ENCODE results near the gene LMAN1L. TPM values are rescaled to one million over a fixed set of nuclear protein-coding genes. Genes with fewer than 3 reads are reported as not detected.

The LMAN1L gene
- total and polyA plus RNA-seq, 2 of the 4 experiments (the other 2 are of a cell fraction), result not detected

GRCh38 chr15:74873036-74873755 is 60.6 kb downstream of the LMAN1L start, which contains the start of gene SCAMP2:
Gene SCAMP2 (minus strand): TSS chr15:74873365. CDS start chr15:74873255, 110 bp downstream.
- H4K20me1 ChIP-seq (ENCODE audit: insufficient read depth, low read length), result peaks cover 39% of the 10 kb centered on the region
- peak within 1 kb of the TSS; percentile 92 for H2AK5ac ChIP-seq (ENCODE audit: low read depth, low read length)
- dilution Hi-C loops (cut with HindIII; ENCODE audit: low sequenced_read_pairs, unreplicated experiment), result no loop called here
- H4K8ac ChIP-seq (ENCODE audit: low read depth in 2 of 2, low read length in 2 of 2), result peak within 1 kb of the TSS; percentile 95 to 98
- H3K4me3 ChIP-seq (ENCODE audit: insufficient read depth, low read depth, low read length), result peak within 1 kb of the TSS; percentile 80
- peak within 1 kb of the TSS; percentile 96 for H3K4ac ChIP-seq (ENCODE audit: low read depth, low read length)
- H3K23ac ChIP-seq (ENCODE audit: low read depth, low read length), result peak within 1 kb of the TSS; percentile 90; the same call in 1 of the 2 replicates
- no peaks in the 10 kb centered on the region for H3K27me3 ChIP-seq (ENCODE audit: control insufficient read depth, insufficient read depth, low read length)
- no TSS peak for BruUV-seq (replicated peaks)
- peak within 1 kb of the TSS; percentile 92 for H4K5ac ChIP-seq (ENCODE audit: low read depth, low read length)
- peak within 1 kb of the TSS; percentile 77 for H2BK120ac ChIP-seq (ENCODE audit: low read depth, low read length)
- peak; percentile 99 for ATAC-seq (ENCODE audit: low read depth)
- peak; percentile 94 for DNase-seq
- H2AFZ ChIP-seq (replicated peaks; ENCODE audit: low read length, poor library complexity), result peak within 1 kb of the TSS; percentile 98
- H2AK9ac ChIP-seq (replicated peaks; ENCODE audit: low read depth, low read length, poor library complexity), result peak within 1 kb of the TSS; percentile 98
- POLR2A ChIA-PET (ENCODE audit: unreplicated experiment), result interaction anchor here (1.0 kb wide), 1 partner anchor 65 kb away, joined by 4 read pairs; no protein-coding TSS in a partner anchor
- H3K9ac ChIP-seq (ENCODE audit: low read depth, low read length), result peak within 1 kb of the TSS; percentile 81
- peak within 1 kb of the TSS; percentile 68; the same call in 1 of the 3 replicates for H2BK15ac ChIP-seq (ENCODE audit: low read depth, low read length)
- peak within 1 kb of the TSS; percentile 86 for H3K4me2 ChIP-seq (ENCODE audit: low read depth, low read length)
- peak within 1 kb of the TSS; percentile 67 for H3K56ac ChIP-seq (ENCODE audit: extremely low read depth, insufficient read depth, low read length)
- CTCF ChIA-PET, result no interaction called here
- peaks cover 21% of the 10 kb centered on the region for H3K9me1 ChIP-seq (ENCODE audit: insufficient read depth, low read length)
- peak within 1 kb of the TSS; percentile 96 for H3K14ac ChIP-seq (replicated peaks; ENCODE audit: low read depth, low read length)
- intact Hi-C loops (cut with micrococcal nuclease), result no loop called here
- peak within 1 kb of the TSS; percentile 91 for H4K91ac ChIP-seq (ENCODE audit: insufficient read depth, low read depth, low read length)
- H2BK20ac ChIP-seq (ENCODE audit: low read depth, low read length), result peak within 1 kb of the TSS; percentile 22; the same call in 1 of the 2 replicates
- H3K18ac ChIP-seq (ENCODE audit: low read depth, low read length), result peak within 1 kb of the TSS; percentile 80
- TF ChIP-seq, protein P1, sequence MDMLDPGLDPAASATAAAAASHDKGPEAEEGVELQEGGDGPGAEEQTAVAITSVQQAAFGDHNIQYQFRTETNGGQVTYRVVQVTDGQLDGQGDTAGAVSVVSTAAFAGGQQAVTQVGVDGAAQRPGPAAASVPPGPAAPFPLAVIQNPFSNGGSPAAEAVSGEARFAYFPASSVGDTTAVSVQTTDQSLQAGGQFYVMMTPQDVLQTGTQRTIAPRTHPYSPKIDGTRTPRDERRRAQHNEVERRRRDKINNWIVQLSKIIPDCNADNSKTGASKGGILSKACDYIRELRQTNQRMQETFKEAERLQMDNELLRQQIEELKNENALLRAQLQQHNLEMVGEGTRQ (IDR thresholded peaks at IDR 0.05; ENCODE audit: low read depth, low read length), result peak; percentile 8; the same call in 1 of the 2 replicates
- TF ChIP-seq FOS (IDR thresholded peaks at IDR 0.05; ENCODE audit: low read depth, low read length) (no peak), CEBPB (IDR thresholded peaks at IDR 0.05; ENCODE audit: low read depth, low read length) (no peak), POLR2A (IDR thresholded peaks at IDR 0.05; ENCODE audit: low read depth, low read length) (peak; percentile 94)
- H3K27ac ChIP-seq (ENCODE audit: insufficient read depth, low read length), result peak within 1 kb of the TSS; percentile 88
- peaks cover 15% of the 10 kb centered on the region for H3K4me1 ChIP-seq (ENCODE audit: control insufficient read depth, insufficient read depth, low read length)
- H3K79me1 ChIP-seq (ENCODE audit: low read depth in 1 of 2, low read length in 2 of 2), result peaks cover 13 to 52% of the 10 kb centered on the region in 2 experiments; a peak in 3 of 4 replicates
- H3K9me3 ChIP-seq (ENCODE audit: control insufficient read depth, insufficient read depth, low read length), result no peaks in the 10 kb centered on the region
- H3K36me3 ChIP-seq (ENCODE audit: control insufficient read depth, insufficient read depth, low read length), result peaks cover 2% of the 10 kb centered on the region
- 1% methylated on average over 15 of the region's 52 CpGs; no CpG with 5 or more reads in 1 of the 2 experiments for WGBS, 2 experiments (ENCODE audit: extremely low coverage in 2 of 2, insufficient read length in 1 of 2)
- in situ Hi-C loops (cut with MboI; ENCODE audit: low sequenced_read_pairs), result no loop called here
- peak within 1 kb of the TSS; percentile 88 for H2BK5ac ChIP-seq (ENCODE audit: low read depth, low read length, poor library complexity, severe bottlenecking)

Data from IMR-90 (cell line).